GM04504 (cell line): ENCODE results near the gene SEMA4G.
"Not testable (repeated sequence)": the region's sequence is repeated elsewhere in the genome, so short reads cannot be mapped to it uniquely, and the experiment has no call there.

Experiments
- DNase-seq: peaks from one replicate; pipeline ENCODE4 v3.0.0-alpha.2; 2012; ENCODE audit warnings: low read depth

SEMA4G gene

DNA sequence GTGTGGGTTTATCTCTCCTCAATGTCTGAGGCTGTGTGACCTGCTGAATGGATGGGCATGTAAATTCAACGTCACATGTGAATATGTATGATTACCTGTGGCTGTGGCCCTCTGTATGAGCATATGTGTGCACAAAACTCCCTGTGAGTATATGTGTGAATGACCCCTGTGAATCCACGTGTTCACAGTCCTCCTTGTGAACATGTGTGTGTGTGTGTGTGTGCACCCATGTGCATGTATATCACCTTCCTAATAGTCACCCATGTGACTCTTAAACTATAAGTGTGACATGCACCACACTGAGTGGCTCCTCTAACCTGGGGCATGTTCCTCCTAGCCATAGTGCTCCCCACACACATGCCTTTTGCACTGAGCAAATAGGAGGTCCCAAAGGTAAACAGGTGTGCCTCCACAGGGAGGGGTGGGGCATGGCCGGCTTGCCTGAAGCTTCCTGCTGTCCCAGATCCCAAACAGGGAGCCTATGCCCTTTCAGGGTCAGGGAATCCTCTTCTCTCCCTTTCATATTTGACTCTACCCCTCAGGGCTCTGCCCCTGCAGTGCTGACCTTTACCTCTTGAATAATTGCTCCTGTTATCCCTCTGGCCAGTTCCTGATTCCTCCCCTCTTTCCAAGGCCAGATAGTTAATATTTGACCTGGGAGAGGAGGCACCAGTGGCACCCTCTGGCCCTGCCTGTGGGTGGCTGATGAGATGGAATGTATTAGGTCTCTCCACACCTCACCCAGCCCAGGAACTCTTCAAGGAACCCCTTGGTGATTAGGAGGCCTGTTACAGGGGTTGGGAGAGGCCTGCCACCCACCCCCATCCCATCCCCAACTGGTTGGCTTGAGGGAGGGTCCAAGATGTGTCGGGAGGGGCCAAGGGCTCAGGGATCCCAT is 1.9 kb downstream of the SEMA4G start:
- no peak for DNase-seq

DNA sequence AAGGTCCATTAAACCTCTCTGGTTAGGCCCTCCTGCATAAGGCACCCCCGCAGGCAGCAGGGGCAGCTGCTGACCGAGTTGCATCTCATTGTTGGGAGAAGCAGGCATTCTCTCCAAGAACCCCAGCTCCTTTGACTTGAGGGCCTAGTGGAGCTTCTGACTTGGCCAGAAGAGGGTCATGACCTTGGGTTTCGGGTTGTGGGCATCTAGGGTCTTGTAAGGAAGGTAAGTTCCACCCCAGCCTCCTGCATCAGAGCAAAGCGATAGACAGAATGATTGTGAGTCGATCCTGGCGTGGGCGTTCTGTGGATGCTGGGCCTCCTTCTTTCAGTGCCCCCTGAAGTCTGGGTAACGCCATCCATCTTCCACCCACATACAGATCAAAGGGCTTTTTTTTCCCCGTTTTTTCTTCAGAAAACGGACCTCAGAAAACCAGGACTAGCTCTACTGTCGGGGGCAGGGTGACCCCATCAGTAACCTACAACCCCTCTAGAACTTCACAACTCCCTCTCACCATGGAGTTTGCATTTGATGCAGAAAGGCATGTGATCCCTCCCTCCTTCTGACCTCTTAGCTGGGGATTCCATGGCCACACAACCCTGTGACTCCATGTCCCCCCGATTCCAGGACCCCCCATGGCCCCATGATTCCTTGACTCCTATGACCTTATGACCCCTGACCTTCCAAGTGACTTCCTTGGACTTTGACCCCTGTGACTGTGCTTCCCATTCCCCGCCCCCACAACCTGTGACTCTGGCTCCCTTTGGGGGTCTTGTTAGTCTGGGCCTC is 3.0 kb downstream of the SEMA4G start:
- no peak for DNase-seq

GRCh38 chr10:100972904-100973535 is 3.7 kb downstream of the SEMA4G start:
- no peak for DNase-seq

- not testable (repeated sequence) for DNase-seq
These were observed 6.1 kb downstream of the SEMA4G start for GRCh38 chr10:100975397-100975796.

DNA sequence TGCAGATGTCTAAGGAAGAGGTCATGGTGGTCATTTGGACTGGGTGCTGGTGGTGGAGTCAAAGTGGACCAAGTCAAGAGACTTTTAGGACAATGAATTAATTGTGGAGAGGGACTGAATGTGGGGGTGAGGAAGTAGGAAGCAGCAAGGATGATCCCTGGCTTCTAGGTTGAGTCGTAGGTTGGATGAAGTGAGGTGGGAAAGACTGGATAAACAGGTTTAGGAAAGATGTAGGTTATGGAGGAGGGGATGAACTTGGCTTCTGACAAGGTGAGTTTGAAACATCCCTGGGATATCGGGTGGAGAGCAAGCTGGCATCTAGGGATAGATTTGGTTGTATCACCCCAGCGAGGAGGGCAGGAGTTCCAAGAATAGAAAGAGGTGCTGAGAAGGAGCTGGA is 7.6 kb downstream of the SEMA4G start:
- no peak for DNase-seq

- no peak for DNase-seq
These were observed 8.1 kb downstream of the SEMA4G start for GRCh38 chr10:100977436-100977835.

GRCh38 chr10:100978121-100978900 is 9.0 kb downstream of the SEMA4G start:
- DNase-seq: no peak

GRCh38 chr10:100978901-100979195 is 9.5 kb downstream of the SEMA4G start:
- DNase-seq: no peak

DNA sequence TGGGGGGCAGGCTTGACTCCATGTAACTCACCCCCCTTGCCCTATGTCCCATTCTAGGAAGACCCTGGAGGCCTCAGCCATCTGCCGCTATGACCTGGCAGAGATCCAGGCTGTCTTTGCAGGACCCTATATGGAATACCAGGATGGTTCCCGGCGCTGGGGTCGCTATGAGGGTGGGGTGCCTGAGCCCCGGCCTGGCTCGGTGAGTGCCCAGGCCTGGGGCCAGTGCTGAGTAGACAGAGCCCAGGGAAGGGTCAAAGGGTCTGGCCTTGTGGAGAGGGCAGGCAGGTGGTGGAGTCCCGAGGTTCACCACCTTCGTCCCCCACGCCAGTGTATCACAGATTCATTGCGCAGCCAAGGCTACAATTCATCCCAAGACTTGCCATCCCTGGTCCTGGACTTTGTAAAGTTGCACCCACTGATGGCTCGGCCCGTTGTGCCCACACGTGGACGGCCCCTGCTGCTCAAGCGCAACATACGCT is 10.5 kb downstream of the SEMA4G start:
- no peak for DNase-seq

GRCh38 chr10:100980311-100980710 is 11.0 kb downstream of the SEMA4G start:
- no peak for DNase-seq

DNA sequence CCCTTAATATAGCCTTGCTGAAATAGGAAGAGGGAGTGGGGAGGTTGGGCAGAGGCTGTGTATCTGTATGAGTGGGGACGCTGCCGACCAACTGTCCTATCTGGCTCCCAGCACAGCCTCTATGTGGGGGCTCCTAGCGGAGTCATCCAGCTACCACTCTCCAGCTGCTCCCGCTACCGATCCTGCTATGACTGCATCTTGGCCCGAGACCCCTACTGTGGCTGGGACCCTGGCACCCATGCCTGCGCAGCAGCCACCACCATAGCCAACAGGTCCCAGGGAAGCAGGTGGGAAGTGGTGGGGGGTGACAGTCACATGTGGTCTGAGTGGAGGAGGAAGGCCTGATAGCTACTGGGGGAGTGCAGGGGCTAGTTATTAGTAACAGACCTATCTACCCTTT is 11.4 kb downstream of the SEMA4G start:
- no peak for DNase-seq

DNA sequence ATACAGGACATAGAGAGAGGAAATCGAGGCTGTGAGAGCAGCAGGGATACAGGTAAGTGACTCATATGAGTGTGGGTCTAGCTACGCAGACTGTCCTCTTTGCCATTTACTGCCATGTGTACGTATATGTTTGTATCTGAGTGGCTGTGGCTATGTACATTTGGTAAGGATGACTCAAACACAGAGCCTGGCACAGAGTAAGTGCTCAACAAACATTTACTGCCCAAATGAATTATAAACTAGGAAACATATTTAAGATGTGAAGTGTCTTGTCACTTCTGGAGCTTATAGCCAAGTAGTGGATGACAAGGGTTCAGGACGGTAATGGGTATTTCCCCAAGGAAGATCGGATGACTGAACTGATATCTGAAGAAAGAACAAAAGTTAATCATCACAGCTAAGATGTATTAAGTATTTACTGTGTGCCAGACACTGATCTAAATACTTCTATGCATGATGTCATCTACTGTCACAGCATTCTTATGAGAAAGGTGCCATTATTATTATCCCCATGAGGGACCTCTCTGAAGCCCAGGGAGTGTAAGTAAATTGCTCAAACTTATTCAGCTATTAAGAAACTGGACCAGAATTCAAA is 12.0 kb downstream of the SEMA4G start:
- no peak for DNase-seq

GRCh38 chr10:100982916-100983830 is 13.9 kb downstream of the SEMA4G start:
- DNase-seq: no peak

- DNase-seq: no peak
These were observed 14.8 kb downstream of the SEMA4G start for GRCh38 chr10:100983868-100984671.

DNA sequence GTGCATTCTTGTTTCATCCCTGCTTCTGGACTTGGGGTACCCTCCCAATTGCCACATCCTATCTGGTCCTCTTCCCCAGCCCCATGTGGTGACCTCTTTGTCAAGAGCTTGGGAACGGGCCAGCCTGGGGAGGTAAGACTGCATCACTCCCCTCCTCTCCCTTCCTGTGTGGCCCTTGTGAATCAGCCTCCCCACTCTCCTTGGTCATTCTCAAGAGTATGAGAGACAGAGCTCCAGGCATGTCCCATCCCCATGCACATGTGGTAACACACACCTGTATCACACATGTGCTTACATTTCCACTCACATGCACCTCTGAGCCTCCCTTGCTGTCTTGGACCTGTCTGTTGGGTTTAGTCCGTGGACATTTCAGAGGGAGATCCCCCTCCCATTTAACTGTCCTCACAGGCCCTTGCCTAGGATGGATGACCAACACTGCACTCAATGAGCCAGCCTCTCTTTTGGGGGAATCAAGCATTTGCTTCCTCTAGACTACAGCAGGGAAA is 15.4 kb downstream of the SEMA4G start:
- DNase-seq: no peak

- no peak for DNase-seq
These were observed 16.0 kb downstream of the SEMA4G start for GRCh38 chr10:100985336-100985735.

DNA sequence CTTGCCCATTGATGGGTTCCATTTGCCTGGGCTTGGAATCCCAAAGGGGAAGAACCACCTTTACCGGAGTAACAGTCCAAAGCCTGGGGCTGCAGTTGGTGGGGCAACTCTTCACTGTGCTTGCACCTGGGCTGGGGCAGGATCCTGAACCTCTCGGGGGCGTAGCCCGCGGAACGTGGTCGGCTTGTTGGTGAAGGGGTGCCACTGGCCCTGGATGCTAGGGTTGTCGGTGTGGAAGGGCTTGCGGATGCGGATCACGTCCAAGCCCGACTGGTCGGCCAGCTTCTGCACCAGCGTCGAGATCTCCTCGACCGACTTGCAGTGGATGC is 17.3 kb downstream of the SEMA4G start:
- DNase-seq: no peak

DNA sequence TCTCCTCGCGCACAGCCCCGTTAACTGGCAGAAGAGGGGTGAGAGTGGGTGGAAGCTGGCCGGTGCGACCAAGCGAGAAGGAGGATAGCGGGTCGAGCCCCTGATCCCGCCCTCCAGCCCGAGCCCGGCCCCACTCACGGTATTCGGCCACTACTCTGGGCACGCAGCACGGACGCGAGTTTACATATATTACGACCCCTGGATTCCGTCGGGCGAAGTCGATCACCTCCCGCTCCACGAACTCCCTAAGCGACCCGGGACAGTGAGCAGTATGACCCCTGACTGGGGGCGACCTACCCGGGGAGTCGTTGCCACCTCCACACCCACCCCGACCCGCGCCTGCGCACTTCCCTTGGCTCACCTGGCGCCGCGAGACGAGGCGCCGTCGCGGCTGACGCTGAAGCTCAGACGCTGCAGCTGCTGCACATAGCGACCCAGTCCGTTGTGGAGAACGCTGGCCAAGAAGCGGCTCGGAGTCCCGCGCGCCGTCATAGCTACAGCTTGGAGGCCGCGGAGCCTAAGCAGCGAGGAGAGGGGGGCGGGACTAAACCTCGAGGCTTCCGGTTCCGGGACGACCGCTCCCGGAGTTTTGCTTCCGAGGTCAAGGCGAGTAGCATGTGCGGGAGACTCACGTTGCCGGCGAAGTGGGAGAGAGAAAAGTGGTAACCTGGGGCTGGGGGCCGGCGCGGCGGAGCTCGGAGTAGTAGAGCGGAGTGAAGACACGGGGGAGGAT is 17.8 kb downstream of the SEMA4G start, which contains the start of the genes MRPL43 and TWNK:
TSS of gene MRPL43 (minus strand) at position 546 of the 733 bp plus-strand sequence. CDS start at position 492, 54 bp downstream.
TSS of gene TWNK (plus strand) at position 592 of the 733 bp plus-strand sequence. CDS start 668 bp downstream, outside the sequence.
- DNase-seq: peak; percentile 35

DNA sequence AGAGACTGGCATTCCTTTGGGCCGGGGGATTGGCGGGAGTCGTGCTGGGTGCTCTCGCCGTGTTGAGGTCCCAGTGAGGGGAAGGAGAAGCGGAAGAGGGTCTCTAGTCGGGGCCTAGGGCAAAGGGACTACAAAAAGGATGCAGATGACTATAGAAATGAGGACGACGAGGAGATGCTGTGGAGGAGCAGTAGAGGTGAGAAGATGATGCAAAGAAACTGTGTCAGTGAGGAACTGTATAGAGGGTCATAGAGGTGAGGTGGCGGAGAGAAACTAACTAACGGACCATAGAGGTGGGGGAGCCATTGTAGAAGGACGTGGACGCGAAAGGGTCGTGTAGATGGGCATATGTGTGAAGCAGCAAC is 18.4 kb downstream of the SEMA4G start:
- no peak for DNase-seq
